Measurements from ENCODE around the gene COQ7.

The COQ7 gene

DNA sequence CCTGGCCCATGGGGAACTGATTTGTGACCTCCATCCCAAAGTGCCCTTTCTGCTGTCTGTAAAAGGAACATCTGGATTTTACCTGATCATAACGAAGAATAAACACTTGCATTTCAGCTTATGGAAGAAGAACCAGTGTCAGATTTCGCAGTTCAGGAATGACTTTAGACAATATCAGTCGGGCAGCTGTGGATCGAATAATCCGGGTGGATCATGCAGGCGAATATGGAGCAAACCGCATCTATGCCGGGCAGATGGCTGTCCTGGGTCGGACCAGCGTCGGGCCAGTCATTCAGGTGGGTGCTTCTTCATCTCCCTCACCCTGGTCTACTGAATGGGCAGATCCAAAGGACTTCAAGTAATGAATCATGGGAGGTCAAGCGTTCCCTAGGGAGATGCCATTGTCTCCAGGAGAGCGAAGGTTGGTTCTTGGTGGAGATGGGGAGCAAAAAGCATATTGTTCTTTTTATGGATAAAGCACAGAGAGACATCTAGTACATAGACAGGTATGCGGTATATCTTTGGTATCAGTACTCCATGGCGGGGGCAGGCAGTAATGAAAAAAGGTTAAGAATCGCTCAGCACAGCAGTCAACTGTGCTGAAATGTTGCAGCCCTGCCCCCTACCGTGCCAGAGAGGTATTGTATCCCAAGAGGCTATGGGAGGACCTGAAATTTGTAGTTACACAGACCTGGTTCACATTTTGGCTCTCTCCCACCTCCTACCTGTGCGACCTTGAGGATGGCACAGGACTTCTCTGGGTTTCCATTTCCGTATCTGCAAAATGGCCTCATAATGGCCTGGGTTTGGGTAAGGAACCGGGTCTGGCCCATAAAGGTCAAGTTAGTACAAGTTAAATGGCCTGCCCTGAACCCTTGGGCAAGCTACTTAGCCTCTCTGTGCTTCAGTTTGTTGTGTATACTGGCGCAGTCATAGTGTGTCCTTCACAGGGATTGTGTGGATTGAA, 4.7 kb downstream of the COQ7 start:
- H3K4me3 ChIP-seq (ENCODE audit: low read depth, low read length) = no peak overlapping the region
- TF ChIP-seq, protein P1, sequence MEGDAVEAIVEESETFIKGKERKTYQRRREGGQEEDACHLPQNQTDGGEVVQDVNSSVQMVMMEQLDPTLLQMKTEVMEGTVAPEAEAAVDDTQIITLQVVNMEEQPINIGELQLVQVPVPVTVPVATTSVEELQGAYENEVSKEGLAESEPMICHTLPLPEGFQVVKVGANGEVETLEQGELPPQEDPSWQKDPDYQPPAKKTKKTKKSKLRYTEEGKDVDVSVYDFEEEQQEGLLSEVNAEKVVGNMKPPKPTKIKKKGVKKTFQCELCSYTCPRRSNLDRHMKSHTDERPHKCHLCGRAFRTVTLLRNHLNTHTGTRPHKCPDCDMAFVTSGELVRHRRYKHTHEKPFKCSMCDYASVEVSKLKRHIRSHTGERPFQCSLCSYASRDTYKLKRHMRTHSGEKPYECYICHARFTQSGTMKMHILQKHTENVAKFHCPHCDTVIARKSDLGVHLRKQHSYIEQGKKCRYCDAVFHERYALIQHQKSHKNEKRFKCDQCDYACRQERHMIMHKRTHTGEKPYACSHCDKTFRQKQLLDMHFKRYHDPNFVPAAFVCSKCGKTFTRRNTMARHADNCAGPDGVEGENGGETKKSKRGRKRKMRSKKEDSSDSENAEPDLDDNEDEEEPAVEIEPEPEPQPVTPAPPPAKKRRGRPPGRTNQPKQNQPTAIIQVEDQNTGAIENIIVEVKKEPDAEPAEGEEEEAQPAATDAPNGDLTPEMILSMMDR (IDR thresholded peaks at IDR 0.05; ENCODE audit: control insufficient read depth, extremely low read depth, insufficient read depth) = peak; percentile 89
- DNase-seq (ENCODE audit: low read depth) = no peak

DNA sequence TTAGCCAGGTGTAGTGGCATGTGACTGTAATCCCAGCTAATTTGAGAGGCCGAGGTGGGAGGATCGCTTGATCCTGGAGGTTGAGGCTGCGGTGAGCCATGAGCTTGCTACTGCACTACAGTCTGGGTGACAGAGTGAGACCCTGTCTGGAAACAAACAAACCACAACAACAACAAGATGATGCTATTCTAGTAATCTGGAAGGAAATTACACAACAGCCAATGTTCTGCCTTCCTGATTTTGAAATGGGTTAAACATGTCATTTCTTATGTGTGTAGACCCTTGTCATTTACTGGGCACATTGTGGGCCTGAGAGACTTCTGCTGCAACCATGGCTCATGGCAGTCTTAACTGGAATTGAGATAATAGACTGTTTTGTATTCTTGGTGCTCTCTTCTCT, 5.9 kb downstream of the COQ7 start:
- no peak overlapping the region for H3K4me3 ChIP-seq (ENCODE audit: low read depth, low read length)
- TF ChIP-seq, protein P1 (IDR thresholded peaks at IDR 0.05; ENCODE audit: control insufficient read depth, extremely low read depth, insufficient read depth) = no peak
- no peak for DNase-seq (ENCODE audit: low read depth)

DNA sequence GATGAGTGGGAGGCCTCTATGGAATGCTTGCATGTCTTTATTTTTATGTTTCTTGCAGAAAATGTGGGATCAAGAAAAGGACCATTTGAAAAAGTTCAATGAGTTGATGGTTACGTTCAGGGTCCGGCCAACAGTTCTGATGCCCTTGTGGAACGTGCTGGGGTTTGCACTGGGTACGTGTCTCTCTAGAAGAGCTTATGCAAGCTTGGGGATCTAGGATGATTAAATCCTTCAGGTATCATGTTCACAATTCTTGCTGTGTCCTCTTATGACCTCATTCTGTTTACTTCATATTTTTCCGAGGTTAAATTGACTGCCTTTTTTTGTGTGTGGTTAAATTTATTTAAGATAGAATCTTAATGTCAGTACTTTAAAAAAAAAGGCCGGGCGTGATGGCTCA, 6.4 kb downstream of the COQ7 start:
- no peak for DNase-seq (ENCODE audit: low read depth)
- no peak overlapping the region for H3K4me3 ChIP-seq (ENCODE audit: low read depth, low read length)
- TF ChIP-seq, protein P1 (IDR thresholded peaks at IDR 0.05; ENCODE audit: control insufficient read depth, extremely low read depth, insufficient read depth) = no peak

DNA sequence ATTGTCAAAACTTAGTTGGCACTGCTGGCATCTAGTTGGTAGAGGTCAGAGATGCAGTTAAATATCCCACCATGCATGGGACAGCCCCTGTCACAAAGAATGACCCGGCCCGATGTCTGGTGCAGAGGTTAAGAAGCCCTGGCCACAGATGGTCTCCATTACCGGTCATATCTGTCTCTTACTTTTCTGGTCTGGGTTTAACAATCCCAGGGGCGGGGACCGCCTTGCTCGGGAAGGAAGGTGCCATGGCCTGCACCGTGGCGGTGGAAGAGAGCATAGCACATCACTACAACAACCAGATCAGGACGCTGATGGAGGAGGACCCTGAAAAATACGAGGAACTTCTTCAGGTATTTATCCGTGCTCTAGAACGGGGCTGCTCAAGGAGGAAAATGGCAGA, 8.1 kb downstream of the COQ7 start:
- no peak for DNase-seq (ENCODE audit: low read depth)
- TF ChIP-seq, protein P1 (IDR thresholded peaks at IDR 0.05; ENCODE audit: control insufficient read depth, extremely low read depth, insufficient read depth) = no peak
- no peak overlapping the region for H3K4me3 ChIP-seq (ENCODE audit: low read depth, low read length)

DNA sequence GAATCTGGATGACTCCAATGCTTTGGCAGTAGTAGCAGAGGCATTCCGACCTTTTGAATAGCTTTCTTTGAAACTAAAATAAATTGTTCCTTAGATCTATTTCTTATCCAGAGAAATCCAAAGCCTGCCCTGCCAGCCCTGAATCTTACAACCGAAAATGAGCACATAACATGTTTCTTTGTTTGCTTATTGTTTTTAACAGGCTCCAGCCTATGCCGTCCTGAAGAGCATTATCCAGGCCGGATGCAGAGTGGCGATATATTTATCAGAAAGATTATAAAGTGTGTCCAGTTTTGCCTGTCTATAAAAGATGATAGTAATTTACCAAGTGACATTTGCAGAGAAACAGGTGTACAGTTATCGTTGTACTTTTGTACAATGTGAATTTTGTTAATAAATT, 10.5 kb downstream of the COQ7 start:
- TF ChIP-seq, protein P1 (IDR thresholded peaks at IDR 0.05; ENCODE audit: control insufficient read depth, extremely low read depth, insufficient read depth) = no peak
- DNase-seq (ENCODE audit: low read depth) = peak; percentile 79

DNA sequence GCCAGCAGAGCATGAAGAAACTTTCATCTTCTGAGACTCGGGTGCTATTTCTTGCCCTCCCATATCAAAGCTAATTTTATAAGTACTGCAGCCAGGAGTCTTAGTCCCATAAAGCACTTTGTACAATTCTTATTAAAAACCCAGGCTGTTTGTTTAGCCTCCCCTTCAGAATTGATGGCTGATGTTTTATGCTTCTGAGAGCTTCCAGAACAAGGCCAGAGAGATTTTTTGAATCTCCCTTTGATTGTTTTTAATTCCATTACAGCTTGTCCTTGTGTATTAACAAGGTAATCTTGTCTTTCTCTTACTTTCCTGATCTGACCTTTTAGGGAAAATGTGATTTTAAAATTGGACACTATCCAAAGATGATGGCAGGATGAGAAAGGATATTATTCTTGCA, 16.3 kb downstream of the COQ7 start:
- TF ChIP-seq, protein P1 (IDR thresholded peaks at IDR 0.05; ENCODE audit: control insufficient read depth, extremely low read depth, insufficient read depth) = no peak
- no peak for DNase-seq (ENCODE audit: low read depth)
- no peak overlapping the region for H3K4me3 ChIP-seq (ENCODE audit: low read depth, low read length)

More for the DNA sequence above, 10.5 kb downstream of the COQ7 start:
- no peak overlapping the region for H3K4me3 ChIP-seq (ENCODE audit: low read depth, low read length)

Measured in LNCaP clone FGC (cell line).